Suppressor macrophage (primary cell): ENCODE results near the gene DRAM2.
"Not testable (repeated sequence)": the region's sequence is repeated elsewhere in the genome, so short reads cannot be mapped to it uniquely, and the experiment has no call there.

Experiments
- DNase-seq, 4 experiments: peaks; one replicate each; pipeline ENCODE4 v3.0.0-alpha.2; 2020 to 2022

Gene DRAM2

GRCh38 chr1:111079329-111079728 lies 60.6 kb downstream of the DRAM2 start:
- DNase-seq, result not testable (repeated sequence)

- DNase-seq, result not testable (repeated sequence)
These were observed 62.6 kb downstream of the DRAM2 start for GRCh38 chr1:111077312-111077711.
